GM12878 (cell line): ENCODE results near the gene PTPRM. TPM values are rescaled to one million over a fixed set of nuclear protein-coding genes. Genes with fewer than 3 reads are reported as not detected.

Source experiments
- ATAC-seq: fragments of 200-7000 bp; cut with Tn5 transposase; 3 replicates; pipeline ENCODE4 v1.9.1; 2020; ENCODE audit warnings: mild to moderate bottlenecking, moderate library complexity
- BruUV-seq: library from RNA; stranded (reverse); fragments of 400-500 nt; replicated peaks from 2 replicates; lab custom pipeline; 2021; lab: Mats Ljungman, UMichigan
- CTCF ChIA-PET: fragments of 300-600 bp; sonication (Branson Sonifier 250); formaldehyde crosslinking; extraction: SDS; loops from one replicate; lab custom pipeline; 2021; ENCODE audit warnings: inconsistent platforms; lab: Yijun Ruan, JAX
- POLR2A ChIA-PET: fragments of 350-600 bp; formaldehyde crosslinking; extraction: SDS; loops from one replicate; lab custom pipeline; 2021; ENCODE audit warnings: inconsistent platforms; lab: Charles Lee
- RAD21 ChIA-PET: fragments of 300-600 bp; sonication (Branson Sonifier 250); formaldehyde crosslinking; loops from one replicate; lab custom pipeline; 2023; ENCODE audit warnings: antibody characterized with exemption; ENCODE audit not compliant: unreplicated experiment; lab: Charles Lee
- SMC1A ChIA-PET: fragments of 300-600 bp; sonication (Branson Sonifier 250); formaldehyde crosslinking; loops from one replicate; lab custom pipeline; 2023; ENCODE audit not compliant: unreplicated experiment, uncharacterized antibody; lab: Charles Lee
- DNase-seq: peaks from one replicate; pipeline ENCODE4 v3.0.0-alpha.2; 2011; ENCODE audit warnings: low read depth, low spot score
- FAIRE-seq: peaks from 3 replicates; lab custom pipeline; 2011; peaks lifted over from hg19 to GRCh38; lab: Jason Lieb, UNC
- H2AFZ ChIP-seq: 2 replicates; pipeline ENCODE4 v1.6.0; 2011; ENCODE audit warnings: low read depth, low read length, control low read depth; ENCODE audit not compliant: control insufficient read depth
- H3K27ac ChIP-seq: 2 replicates; pipeline ENCODE4 v1.5.1; 2011; ENCODE audit warnings: control low read depth; ENCODE audit not compliant: control insufficient read depth, insufficient read depth
- H3K27me3 ChIP-seq, 2 experiments: replicated peaks in 1 of 2; 2 replicates each; pipeline versions ENCODE4 v1.6.0 to v1.6.1; 2011; ENCODE audit warnings: low read length in 1 of 2; ENCODE audit not compliant: control insufficient read depth in 2 of 2, insufficient read depth in 2 of 2
- H3K36me3 ChIP-seq, 2 experiments: 2 replicates each; pipeline ENCODE4 v1.5.1; 2011; ENCODE audit warnings: low read length in 1 of 2; ENCODE audit not compliant: control insufficient read depth in 2 of 2, insufficient read depth in 2 of 2
- H3K4me1 ChIP-seq: 2 replicates; pipeline ENCODE4 v1.6.1; 2011; ENCODE audit warnings: mild to moderate bottlenecking, low read length, moderate library complexity, mixed read lengths; ENCODE audit not compliant: control insufficient read depth, insufficient read depth
- H3K4me2 ChIP-seq: 2 replicates; pipeline ENCODE4 v1.6.0; 2011; ENCODE audit warnings: control low read depth; ENCODE audit not compliant: control insufficient read depth, insufficient read depth
- H3K4me3 ChIP-seq: fragments of 200-600 bp; sonication (generic); 2 replicates; pipeline ENCODE4 v1.5.1; 2016
- H3K79me2 ChIP-seq: 2 replicates; pipeline ENCODE4 v1.6.0; 2011; ENCODE audit warnings: low read length; ENCODE audit not compliant: control insufficient read depth, insufficient read depth
- H3K9ac ChIP-seq: 2 replicates; pipeline ENCODE4 v1.8.0; 2011; ENCODE audit warnings: low read length, control low read depth, mixed read lengths; ENCODE audit not compliant: control insufficient read depth, insufficient read depth
- H3K9me3 ChIP-seq: replicated peaks from 3 replicates; pipeline ENCODE4 v1.5.1; 2011; ENCODE audit warnings: mild to moderate bottlenecking, low read length; ENCODE audit not compliant: control insufficient read depth, insufficient read depth
- H4K20me1 ChIP-seq: 2 replicates; pipeline ENCODE4 v1.6.0; 2011; ENCODE audit not compliant: control insufficient read depth, insufficient read depth
- CBX3 ChIP-seq: fragments of 200-600 bp; sonication (generic); IDR thresholded peaks from 2 replicates; pipeline ENCODE4 v1.6.1; 2016; ENCODE audit warnings: low read depth, borderline replicate concordance
- CHD2 ChIP-seq: IDR thresholded peaks from 2 replicates; pipeline ENCODE4 v1.6.1; 2011; ENCODE audit warnings: low read depth, low read length, improper control_type of control experiment, borderline replicate concordance
- ESRRA ChIP-seq: IDR thresholded peaks from 2 replicates; pipeline ENCODE4 v1.6.1; 2012; ENCODE audit warnings: mild to moderate bottlenecking, low read length, improper control_type of control experiment
- FOXM1 ChIP-seq: IDR thresholded peaks from 2 replicates; pipeline ENCODE4 v1.6.1; 2012; ENCODE audit warnings: low read depth, mild to moderate bottlenecking, inconsistent platforms, low read length, moderate library complexity
- IRF4 ChIP-seq: IDR thresholded peaks from 2 replicates; pipeline ENCODE4 v1.6.1; 2011; ENCODE audit warnings: low read depth, low read length
- REST ChIP-seq: IDR thresholded peaks from 2 replicates; pipeline ENCODE4 v1.6.1; 2012; ENCODE audit warnings: mild to moderate bottlenecking, low read depth, low read length
- TCF7 ChIP-seq: IDR thresholded peaks from 2 replicates; pipeline ENCODE4 v1.6.1; 2014; ENCODE audit warnings: antibody characterized with exemption, borderline replicate concordance
- ZNF207 ChIP-seq: fragments of 450-650 bp; IDR thresholded peaks from 2 replicates; pipeline ENCODE4 v1.6.1; 2014; ENCODE audit warnings: antibody characterized with exemption, mild to moderate bottlenecking, borderline replicate concordance
- WGBS: methylation state at CpG from one replicate; pipeline ENCODE4 v1.1.6; 2016; ENCODE audit warnings: low lambda C conversion rate; ENCODE audit not compliant: insufficient replicate concordance, insufficient coverage; ENCODE audit errors: missing lambda C conversion rate; 5-methylcytosine and 5-hydroxymethylcytosine counted together
- in situ Hi-C: fragments of 300-500 bp; cut with MboI; formaldehyde crosslinking; loops from 9 replicates; pipeline ENCODE4 v1.14.3; 2018; ENCODE audit warnings: mixed read lengths
- intact Hi-C: fragments of 100-400 bp; cut with micrococcal nuclease; formaldehyde crosslinking; loops from one replicate; pipeline ENCODE4 v1.14.2; 2022; ENCODE audit not compliant: unreplicated experiment
- polyA plus RNA-seq, 11 experiments: library from polyadenylated mRNA; depleted of rRNA in 4 of 11; unstranded in 6 of 11; stranded (reverse) in 5 of 11; fragments of >200 nt; fragmentation: Nextera tagmentation in 4 of 11; fragmentation: Illumina TruSeq in 1 of 11; extraction: Ambion mirVana in 4 of 11; extraction: Trizol in 1 of 11; gene quantifications; 1 replicate in 1 of 11; 2 replicates in 10 of 11; pipeline versions ENCODE4 v1.2.1 to v1.2.3, GENCODE V29; 2011 to 2016; ENCODE audit warnings: inconsistent platforms in 2 of 11, missing spikeins in 2 of 11, low read depth in 1 of 11
- total RNA-seq, 4 experiments: library from RNA; depleted of rRNA in 3 of 4; stranded (reverse); fragments of >200 nt in 3 of 4; fragmentation: Illumina TruSeq in 1 of 4; extraction: Trizol in 1 of 4; gene quantifications; 2 replicates each; pipeline versions ENCODE4 v1.2.1 to v1.2.3, GENCODE V29; 2013 to 2021

Gene PTPRM
- total and polyA plus RNA-seq, 10 of the 15 experiments (the other 5 are each of a cell fraction or from before 2014, with no cell fraction given) = 0.07 to 22.6 (median 0.60) TPM

DNA sequence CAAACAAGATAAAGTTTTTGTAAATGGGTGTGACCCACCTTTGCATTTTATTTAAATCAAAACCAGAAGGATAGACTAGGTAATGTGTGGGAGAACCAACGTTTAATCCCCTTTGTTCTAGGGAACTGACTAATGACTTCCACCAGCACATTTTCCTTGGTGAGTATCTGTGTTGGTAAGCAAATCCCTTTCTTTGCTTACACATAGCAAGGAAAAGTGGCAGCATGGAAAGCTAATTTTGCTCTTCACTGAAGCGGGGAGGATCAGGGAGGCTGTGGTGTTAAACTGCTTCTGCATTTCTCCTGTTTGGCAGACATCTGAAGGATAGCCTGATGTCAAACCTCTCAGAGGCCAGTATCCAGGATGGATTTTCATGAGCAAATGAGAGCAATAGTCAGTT, 331.1 kb downstream of the PTPRM start:
- RAD21 ChIA-PET = no interaction called here
- 0% methylated on average over 2 of the region's 2 CpGs for WGBS
- no TSS peak for BruUV-seq
- Histone ChIP-seq H3K36me3 (no peaks in the 10 kb centered on the region), H3K27me3 (no peaks in the 10 kb centered on the region; a peak in 2 of 4 replicates), H4K20me1 (no peaks in the 10 kb centered on the region), H3K4me1 (no peaks in the 10 kb centered on the region), H3K79me2 (no peaks in the 10 kb centered on the region), H3K27ac (no peak overlapping the region), H2AFZ (no peak overlapping the region), H3K9me3 (no peaks in the 10 kb centered on the region), H3K9ac (no peak overlapping the region), H3K4me3 (no peak overlapping the region), H3K4me2 (no peak overlapping the region)
- no peak for TF ChIP-seq ZNF207
- no peak for TF ChIP-seq IRF4
- TF ChIP-seq REST = no peak
- no peak for TF ChIP-seq ESRRA
- TF ChIP-seq CBX3 = no peak
- no peak for TF ChIP-seq CHD2
- no peak for TF ChIP-seq TCF7
- TF ChIP-seq FOXM1 = no peak
- intact Hi-C loops (no loop called here), in situ Hi-C loops (no loop called here)
- DNase-seq (no peak), ATAC-seq (no peak), FAIRE-seq (no peak)
- POLR2A ChIA-PET = no interaction called here
- CTCF ChIA-PET = no interaction called here
- SMC1A ChIA-PET = interaction anchor here (1.0 kb wide), 1 partner anchor 84 kb away, joined by 4 read pairs; no protein-coding TSS in a partner anchor
